Measurements from ENCODE around the gene SOHLH2. TPM values are rescaled to one million over a fixed set of nuclear protein-coding genes. Genes with fewer than 3 reads are reported as not detected.

Gene SOHLH2
- total RNA-seq, 1 experiment from 2014 or later = not detected

DNA sequence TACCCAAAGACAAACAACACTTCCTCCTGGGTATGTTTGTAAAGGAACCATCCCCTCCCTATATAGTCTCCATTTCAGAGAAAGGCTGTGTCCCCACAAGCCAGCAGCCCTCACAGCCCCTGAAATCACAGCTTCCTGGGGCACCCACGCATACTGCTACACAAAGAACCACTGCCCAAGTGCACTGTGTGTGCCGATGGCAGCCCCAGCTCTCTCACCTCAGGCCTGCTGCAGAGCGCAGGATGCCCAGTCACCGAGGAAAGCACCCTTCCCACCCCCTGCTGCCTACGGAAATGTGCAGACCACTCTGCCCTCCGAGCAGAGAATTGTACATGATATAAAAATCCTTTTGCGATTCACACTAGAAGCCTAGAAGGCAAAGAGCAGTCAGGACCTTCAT is 39.4 kb downstream of the SOHLH2 start:
- Mint-ChIP-seq H3K9me3 (ENCODE audit: low read depth, unreplicated experiment) (no peaks in the 10 kb centered on the region), H3K4me3 (ENCODE audit: low read depth, unreplicated experiment) (no peak overlapping the region), H3K36me3 (ENCODE audit: insufficient read depth, unreplicated experiment) (no peaks in the 10 kb centered on the region), H3K4me1 (ENCODE audit: low read depth, unreplicated experiment) (no peaks in the 10 kb centered on the region), H3K27me3 (ENCODE audit: unreplicated experiment) (peaks cover 59% of the 10 kb centered on the region), H3K27ac (ENCODE audit: unreplicated experiment) (no peak overlapping the region)
- intact Hi-C loops (cut with micrococcal nuclease; ENCODE audit: unreplicated experiment) = no loop called here
- CTCF ChIA-PET = interaction anchor here (1.1 kb wide), 1 partner anchor 9 kb away, joined by 5 read pairs; no protein-coding TSS in a partner anchor
- TF ChIP-seq, protein P1, sequence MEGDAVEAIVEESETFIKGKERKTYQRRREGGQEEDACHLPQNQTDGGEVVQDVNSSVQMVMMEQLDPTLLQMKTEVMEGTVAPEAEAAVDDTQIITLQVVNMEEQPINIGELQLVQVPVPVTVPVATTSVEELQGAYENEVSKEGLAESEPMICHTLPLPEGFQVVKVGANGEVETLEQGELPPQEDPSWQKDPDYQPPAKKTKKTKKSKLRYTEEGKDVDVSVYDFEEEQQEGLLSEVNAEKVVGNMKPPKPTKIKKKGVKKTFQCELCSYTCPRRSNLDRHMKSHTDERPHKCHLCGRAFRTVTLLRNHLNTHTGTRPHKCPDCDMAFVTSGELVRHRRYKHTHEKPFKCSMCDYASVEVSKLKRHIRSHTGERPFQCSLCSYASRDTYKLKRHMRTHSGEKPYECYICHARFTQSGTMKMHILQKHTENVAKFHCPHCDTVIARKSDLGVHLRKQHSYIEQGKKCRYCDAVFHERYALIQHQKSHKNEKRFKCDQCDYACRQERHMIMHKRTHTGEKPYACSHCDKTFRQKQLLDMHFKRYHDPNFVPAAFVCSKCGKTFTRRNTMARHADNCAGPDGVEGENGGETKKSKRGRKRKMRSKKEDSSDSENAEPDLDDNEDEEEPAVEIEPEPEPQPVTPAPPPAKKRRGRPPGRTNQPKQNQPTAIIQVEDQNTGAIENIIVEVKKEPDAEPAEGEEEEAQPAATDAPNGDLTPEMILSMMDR (IDR thresholded peaks at IDR 0.05; ENCODE audit: unreplicated experiment) = no peak
- no TSS peak for BruUV-seq (replicated peaks)
- DNase-seq = no peak

DNA sequence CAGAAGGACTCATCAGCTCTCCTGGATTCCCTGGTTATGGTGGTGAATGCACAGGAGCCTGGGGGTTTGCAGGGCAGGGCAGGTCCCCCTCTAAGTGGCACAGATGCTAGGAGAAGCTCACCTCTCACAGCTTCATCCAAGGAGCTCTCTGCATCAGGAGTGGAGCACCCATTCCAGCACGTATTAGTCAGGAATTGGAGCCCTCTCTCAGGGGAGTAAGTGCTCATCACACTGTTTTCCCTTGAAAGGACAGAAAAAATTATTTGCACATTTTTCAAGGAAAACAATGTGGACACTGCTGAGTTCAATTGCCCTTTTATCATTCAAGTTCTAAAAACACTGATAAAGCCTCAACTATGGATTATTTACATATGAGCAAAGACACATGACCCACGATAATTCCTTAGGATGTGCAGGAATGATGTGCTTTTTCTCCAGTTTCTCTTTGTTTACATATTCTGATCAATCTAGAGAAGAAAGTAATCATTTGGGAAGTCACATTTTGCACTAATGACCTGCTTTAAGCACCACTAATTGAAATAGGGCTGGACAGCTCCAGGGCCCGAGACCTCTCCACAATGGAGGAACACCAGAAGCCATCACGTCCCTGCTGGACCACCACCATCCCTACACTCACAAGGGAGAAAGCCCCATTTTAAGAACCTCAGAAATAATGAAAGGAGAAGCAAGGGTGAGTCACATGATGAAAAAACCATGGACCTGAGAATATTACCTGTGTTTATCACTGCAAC is 40.6 kb downstream of the SOHLH2 start:
- no peak for DNase-seq
- Mint-ChIP-seq H3K27ac (ENCODE audit: unreplicated experiment) (no peak overlapping the region), H3K4me1 (ENCODE audit: low read depth, unreplicated experiment) (no peaks in the 10 kb centered on the region), H3K27me3 (ENCODE audit: unreplicated experiment) (peaks cover 68% of the 10 kb centered on the region), H3K4me3 (ENCODE audit: low read depth, unreplicated experiment) (no peak overlapping the region), H3K36me3 (ENCODE audit: insufficient read depth, unreplicated experiment) (no peaks in the 10 kb centered on the region), H3K9me3 (ENCODE audit: low read depth, unreplicated experiment) (no peaks in the 10 kb centered on the region)
- CTCF ChIA-PET = no interaction called here
- intact Hi-C loops (cut with micrococcal nuclease; ENCODE audit: unreplicated experiment) = no loop called here
- no TSS peak for BruUV-seq (replicated peaks)
- TF ChIP-seq, protein P1 (IDR thresholded peaks at IDR 0.05; ENCODE audit: unreplicated experiment) = no peak

DNA sequence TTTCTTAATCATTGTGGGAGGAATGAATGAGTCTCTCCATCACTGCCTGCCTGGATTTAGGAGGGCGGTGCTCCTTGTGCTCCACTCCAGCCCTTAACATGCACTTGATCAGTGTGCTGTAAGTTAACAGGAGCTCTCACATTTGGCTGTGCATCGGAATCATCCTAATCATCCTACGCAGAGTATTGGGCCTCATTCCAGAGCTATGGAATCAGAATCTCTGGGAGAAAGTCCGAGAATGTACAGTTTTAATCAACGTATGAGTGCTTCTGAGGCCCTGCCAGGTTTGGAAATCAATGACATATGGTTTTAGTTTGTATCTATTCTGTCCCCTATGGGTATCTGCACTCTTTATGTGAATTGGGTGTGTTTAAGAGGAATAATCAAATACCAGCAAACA is 48.3 kb downstream of the SOHLH2 start:
- Mint-ChIP-seq H3K27ac (ENCODE audit: unreplicated experiment) (no peak overlapping the region), H3K36me3 (ENCODE audit: insufficient read depth, unreplicated experiment) (no peaks in the 10 kb centered on the region), H3K27me3 (ENCODE audit: unreplicated experiment) (peaks cover 80% of the 10 kb centered on the region), H3K4me3 (ENCODE audit: low read depth, unreplicated experiment) (no peak overlapping the region), H3K4me1 (ENCODE audit: low read depth, unreplicated experiment) (no peaks in the 10 kb centered on the region), H3K9me3 (ENCODE audit: low read depth, unreplicated experiment) (no peaks in the 10 kb centered on the region)
- CTCF ChIA-PET = interaction anchor here (1.2 kb wide), 1 partner anchor 9 kb away, joined by 5 read pairs; no protein-coding TSS in a partner anchor
- TF ChIP-seq, protein P1 (IDR thresholded peaks at IDR 0.05; ENCODE audit: unreplicated experiment) = no peak
- BruUV-seq (replicated peaks) = no TSS peak
- no peak for DNase-seq
- intact Hi-C loops (cut with micrococcal nuclease; ENCODE audit: unreplicated experiment) = no loop called here

DNA sequence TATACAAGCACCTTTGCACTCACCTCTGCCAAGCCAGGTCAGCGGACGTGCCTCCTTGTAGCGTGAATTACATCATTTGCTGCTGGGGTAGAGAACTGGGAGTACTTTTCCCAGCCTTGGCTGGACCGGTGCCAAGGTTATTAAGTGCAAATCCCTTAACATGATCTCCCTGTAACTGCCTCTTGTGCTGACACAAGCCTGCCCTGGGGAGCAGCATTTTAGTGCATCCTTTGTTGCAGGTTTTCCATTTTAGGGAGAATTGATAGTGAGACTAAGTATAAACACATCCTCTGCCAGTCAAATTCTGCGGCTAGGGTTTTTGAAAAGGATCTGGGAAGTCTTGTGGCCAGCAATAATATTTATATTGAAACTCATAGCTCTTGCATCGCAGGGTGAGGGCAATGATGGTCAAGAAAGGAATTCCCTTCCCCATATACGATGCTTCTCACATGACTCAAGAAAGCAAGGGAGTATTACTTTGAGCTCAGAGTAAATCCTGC is 50.5 kb downstream of the SOHLH2 start:
- CTCF ChIA-PET = interaction anchor here (1.1 kb wide), 1 partner anchor 110 kb away, joined by 3 read pairs; no protein-coding TSS in a partner anchor
- intact Hi-C loops (cut with micrococcal nuclease; ENCODE audit: unreplicated experiment) = no loop called here
- Mint-ChIP-seq H3K36me3 (ENCODE audit: insufficient read depth, unreplicated experiment) (no peaks in the 10 kb centered on the region), H3K9me3 (ENCODE audit: low read depth, unreplicated experiment) (no peaks in the 10 kb centered on the region), H3K4me3 (ENCODE audit: low read depth, unreplicated experiment) (no peak overlapping the region), H3K27me3 (ENCODE audit: unreplicated experiment) (peaks cover 81% of the 10 kb centered on the region), H3K4me1 (ENCODE audit: low read depth, unreplicated experiment) (no peaks in the 10 kb centered on the region), H3K27ac (ENCODE audit: unreplicated experiment) (no peak overlapping the region)
- BruUV-seq (replicated peaks) = no TSS peak
- DNase-seq = no peak
- TF ChIP-seq, protein P1 (IDR thresholded peaks at IDR 0.05; ENCODE audit: unreplicated experiment) = no peak

Data from Calu3 (cell line).